Liver (tissue), 9 donors: ENCODE results near the gene VPS35. TPM values are rescaled to one million over a fixed set of nuclear protein-coding genes. Genes with fewer than 3 reads are reported as not detected.

Source experiments
- DNase-seq: peaks from one replicate; pipeline ENCODE4 v3.0.0-alpha.2; 2017; ENCODE audit warnings: low spot score
- H3K27ac ChIP-seq, 2 donors: one replicate each; pipeline ENCODE4 v1.7.0; 2013; ENCODE audit warnings: inconsistent platforms in 2 of 2, low read length in 2 of 2, control low read depth in 1 of 2, low read depth in 1 of 2, mild to moderate bottlenecking in 1 of 2
- H3K27me3 ChIP-seq, 4 donors: one replicate each; pipeline versions ENCODE4 v1.6.1 to v1.7.0; 2013; ENCODE audit warnings: low read length in 3 of 4, inconsistent platforms in 1 of 4, mild to moderate bottlenecking in 1 of 4, moderate library complexity in 1 of 4; ENCODE audit not compliant: control insufficient read depth in 4 of 4, insufficient read depth in 4 of 4
- H3K36me3 ChIP-seq, 4 donors: one replicate each; pipeline versions ENCODE4 v1.6.1 to v1.7.0; 2013; ENCODE audit warnings: low read length in 3 of 4, mild to moderate bottlenecking in 3 of 4, low read depth in 1 of 4, moderate library complexity in 1 of 4; ENCODE audit not compliant: control insufficient read depth in 4 of 4, insufficient read depth in 3 of 4
- H3K4me1 ChIP-seq, 4 donors: one replicate each; pipeline versions ENCODE4 v1.6.1 to v1.7.0; 2013; ENCODE audit warnings: low read length in 3 of 4, mild to moderate bottlenecking in 3 of 4, moderate library complexity in 1 of 4; ENCODE audit not compliant: control insufficient read depth in 4 of 4, insufficient read depth in 4 of 4
- H3K4me3 ChIP-seq, 3 donors: one replicate each; pipeline versions ENCODE4 v1.6.1 to v1.7.0; 2013; ENCODE audit warnings: low read length in 3 of 3, control low read depth in 1 of 3, low read depth in 1 of 3, mild to moderate bottlenecking in 1 of 3
- H3K9ac ChIP-seq, 2 donors: one replicate each; pipeline ENCODE4 v1.7.0; 2013; ENCODE audit warnings: low read length in 2 of 2, mild to moderate bottlenecking in 2 of 2, moderate library complexity in 2 of 2, control low read depth in 1 of 2, low read depth in 1 of 2
- H3K9me3 ChIP-seq, 4 donors: one replicate each; pipeline versions ENCODE4 v1.6.1 to v1.7.0; 2013; ENCODE audit warnings: low read length in 3 of 4; ENCODE audit not compliant: control insufficient read depth in 4 of 4
- ATF3 ChIP-seq: IDR thresholded peaks from 2 replicates; pipeline ENCODE4 v1.6.1; 2016; ENCODE audit warnings: antibody characterized with exemption
- CTCF ChIP-seq: fragments of 150-350 bp; IDR thresholded peaks from 2 replicates; pipeline ENCODE4 v1.5.1; 2017; ENCODE audit warnings: improper control_type of control experiment, low read depth, low read length; ENCODE audit not compliant: missing input control
- FOXA2 ChIP-seq: IDR thresholded peaks from 2 replicates; pipeline ENCODE4 v1.6.1; 2016; ENCODE audit warnings: antibody characterized with exemption
- YY1 ChIP-seq: IDR thresholded peaks from 2 replicates; pipeline ENCODE4 v1.6.1; 2016; ENCODE audit warnings: antibody characterized with exemption, mild to moderate bottlenecking
- ZBTB33 ChIP-seq: IDR thresholded peaks from 2 replicates; pipeline ENCODE4 v1.6.1; 2016; ENCODE audit warnings: antibody characterized with exemption
- WGBS: extraction: QIAGEN DNeasy Blood & Tissue Kit; methylation state at CpG from one replicate; pipeline ENCODE4 v1.1.7; 2013; 5-methylcytosine and 5-hydroxymethylcytosine counted together
- polyA plus RNA-seq, 2 donors: library from polyadenylated mRNA; stranded (reverse) in 1 of 2; unstranded in 1 of 2; fragments of 200-250 nt in 1 of 2; fragments of >200 nt in 1 of 2; fragmentation: Nextera tagmentation in 1 of 2; extraction: Ambion mirVana in 1 of 2; gene quantifications; one replicate each; pipeline versions ENCODE4 v1.2.1 to v1.2.3, GENCODE V29; 2013 to 2015
- total RNA-seq, 2 donors: library from RNA; depleted of rRNA; stranded (reverse); fragments of >200 nt; gene quantifications; one replicate each; pipeline ENCODE4 v1.2.3, GENCODE V29; 2014
- TF ChIP-seq, protein P1 (sequence below): IDR thresholded peaks from 2 replicates; pipeline ENCODE4 v1.6.1; 2016; ENCODE audit warnings: antibody characterized with exemption, mild to moderate bottlenecking
- donor health status: healthy.
- donor health status: healthy.
- donor health status: healthy.
- donor health status: healthy.
- donor health status: healthy.

Gene VPS35
- total and polyA plus RNA-seq, 4 donors = 10.5 to 52.7 (median 23.6) TPM

DNA sequence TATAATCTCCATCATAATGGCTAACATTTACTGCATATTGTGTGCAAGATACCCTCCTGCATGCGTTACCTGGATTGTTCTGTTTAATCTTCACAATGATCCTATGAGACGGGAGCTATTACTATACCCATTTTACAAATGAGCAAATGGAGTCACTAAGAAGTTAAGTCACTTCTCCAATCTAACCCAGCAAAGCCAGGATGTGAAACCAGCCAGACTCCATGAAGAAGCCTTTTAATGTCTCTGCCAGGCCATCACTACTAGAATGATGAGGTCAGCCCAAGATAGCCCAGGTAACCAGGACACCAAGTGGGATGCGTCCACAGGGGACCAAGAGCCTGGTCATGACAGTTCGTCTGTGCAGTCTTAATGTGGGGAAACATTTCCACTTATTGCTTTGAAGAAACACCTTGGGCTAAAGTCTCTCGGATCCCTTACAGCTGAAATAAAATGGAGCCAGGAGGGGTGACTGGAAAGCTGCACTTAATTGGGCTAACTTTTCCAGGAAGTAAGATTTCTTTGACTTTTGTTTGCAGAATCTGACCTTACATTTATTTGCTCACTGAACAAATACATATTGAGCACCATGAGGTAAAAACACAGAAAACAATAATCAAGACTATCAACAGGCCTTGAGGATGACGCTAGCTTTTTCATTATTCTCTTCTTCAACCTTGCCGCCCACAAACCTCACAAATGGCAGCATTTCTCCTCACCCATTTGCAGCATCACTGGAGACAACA is 66.9 kb downstream of the VPS35 start:
- Histone ChIP-seq H3K4me3 (no peak overlapping the region), H3K27me3 (no peaks in the 10 kb centered on the region), H3K4me1 (peaks cover 5 to 11% (median 6%) of the 10 kb centered on the region in 4 donors), H3K27ac (no peak overlapping the region), H3K36me3 (no peaks in the 10 kb centered on the region), H3K9me3 (no peaks in the 10 kb centered on the region), H3K9ac (no peak overlapping the region)
- TF ChIP-seq FOXA2 = no peak
- TF ChIP-seq, protein P1, sequence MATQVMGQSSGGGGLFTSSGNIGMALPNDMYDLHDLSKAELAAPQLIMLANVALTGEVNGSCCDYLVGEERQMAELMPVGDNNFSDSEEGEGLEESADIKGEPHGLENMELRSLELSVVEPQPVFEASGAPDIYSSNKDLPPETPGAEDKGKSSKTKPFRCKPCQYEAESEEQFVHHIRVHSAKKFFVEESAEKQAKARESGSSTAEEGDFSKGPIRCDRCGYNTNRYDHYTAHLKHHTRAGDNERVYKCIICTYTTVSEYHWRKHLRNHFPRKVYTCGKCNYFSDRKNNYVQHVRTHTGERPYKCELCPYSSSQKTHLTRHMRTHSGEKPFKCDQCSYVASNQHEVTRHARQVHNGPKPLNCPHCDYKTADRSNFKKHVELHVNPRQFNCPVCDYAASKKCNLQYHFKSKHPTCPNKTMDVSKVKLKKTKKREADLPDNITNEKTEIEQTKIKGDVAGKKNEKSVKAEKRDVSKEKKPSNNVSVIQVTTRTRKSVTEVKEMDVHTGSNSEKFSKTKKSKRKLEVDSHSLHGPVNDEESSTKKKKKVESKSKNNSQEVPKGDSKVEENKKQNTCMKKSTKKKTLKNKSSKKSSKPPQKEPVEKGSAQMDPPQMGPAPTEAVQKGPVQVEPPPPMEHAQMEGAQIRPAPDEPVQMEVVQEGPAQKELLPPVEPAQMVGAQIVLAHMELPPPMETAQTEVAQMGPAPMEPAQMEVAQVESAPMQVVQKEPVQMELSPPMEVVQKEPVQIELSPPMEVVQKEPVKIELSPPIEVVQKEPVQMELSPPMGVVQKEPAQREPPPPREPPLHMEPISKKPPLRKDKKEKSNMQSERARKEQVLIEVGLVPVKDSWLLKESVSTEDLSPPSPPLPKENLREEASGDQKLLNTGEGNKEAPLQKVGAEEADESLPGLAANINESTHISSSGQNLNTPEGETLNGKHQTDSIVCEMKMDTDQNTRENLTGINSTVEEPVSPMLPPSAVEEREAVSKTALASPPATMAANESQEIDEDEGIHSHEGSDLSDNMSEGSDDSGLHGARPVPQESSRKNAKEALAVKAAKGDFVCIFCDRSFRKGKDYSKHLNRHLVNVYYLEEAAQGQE = no peak
- TF ChIP-seq ATF3 = no peak
- TF ChIP-seq ZBTB33 = no peak
- WGBS = 93% methylated on average over 7 of the region's 7 CpGs
- DNase-seq = no peak

DNA sequence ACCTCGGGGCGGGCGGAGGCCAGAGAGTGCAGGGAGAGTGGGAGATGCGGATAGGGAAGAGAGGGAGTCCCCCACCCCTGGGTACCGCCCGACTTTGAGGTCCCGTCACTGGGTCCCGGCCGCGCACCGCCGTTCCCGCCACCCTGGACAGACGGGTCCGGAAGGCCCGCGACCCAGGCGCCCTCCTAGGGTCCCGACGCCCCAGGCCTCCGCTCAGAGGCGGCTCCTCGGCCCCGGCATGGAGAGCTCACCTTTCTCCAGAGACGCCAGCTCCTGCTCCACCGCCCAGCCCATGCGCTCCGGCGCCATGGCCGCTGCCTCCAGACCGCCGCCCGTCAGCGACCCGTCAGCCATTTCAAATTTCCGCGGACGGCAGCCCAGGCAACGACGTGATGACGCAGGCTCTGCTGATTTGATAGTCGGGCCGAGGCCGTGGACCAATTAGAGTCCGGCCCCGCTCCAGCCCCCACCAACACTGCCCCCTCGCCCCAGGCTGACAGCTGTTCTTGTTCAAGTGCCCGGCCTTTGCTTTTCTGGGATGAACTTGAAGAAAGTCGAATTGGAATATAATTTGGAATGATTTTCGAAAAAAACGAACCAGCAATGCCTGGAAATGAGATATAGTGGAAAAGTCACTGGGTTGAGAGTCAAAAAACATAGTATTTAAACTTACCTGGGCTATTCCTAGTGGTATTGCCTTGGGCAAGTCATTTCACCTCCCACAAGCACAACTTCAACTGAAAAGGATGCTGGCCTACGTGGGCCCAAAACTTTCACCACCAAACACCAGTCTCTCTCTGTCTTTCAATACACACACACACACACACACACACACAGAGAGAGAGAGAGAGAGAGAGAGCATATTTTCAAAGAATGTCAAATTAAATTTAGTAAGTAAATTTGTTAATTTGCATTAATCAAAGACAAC is 67.7 kb downstream of the VPS35 start, which contains the start of gene SHCBP1:
Gene SHCBP1, minus strand, starts transcription at position 374 of the 928 bp plus-strand sequence. Its CDS starts 20 bp downstream, at position 354.
- TF ChIP-seq YY1 = peak; percentile 58
- TF ChIP-seq ATF3 = no peak
- no peak for TF ChIP-seq CTCF
- Histone ChIP-seq H3K4me1 (peaks cover 5 to 11% (median 6%) of the 10 kb centered on the region in 4 donors), H3K27me3 (no peaks in the 10 kb centered on the region), H3K9ac (no peak within 1 kb of the TSS), H3K36me3 (no peaks in the 10 kb centered on the region), H3K4me3 (peak within 1 kb of the TSS in 2 of 3 donors; percentile 37 to 56), H3K9me3 (no peaks in the 10 kb centered on the region), H3K27ac (no peak within 1 kb of the TSS)
- DNase-seq = peak; percentile 84
- 4% methylated on average over 52 of the region's 52 CpGs for WGBS
